Body of pancreas (tissue), 4 donors: ENCODE results near the gene ALPI. TPM values are rescaled to one million over a fixed set of nuclear protein-coding genes. Genes with fewer than 3 reads are reported as not detected.
"Not testable (repeated sequence)": the region's sequence is repeated elsewhere in the genome, so short reads cannot be mapped to it uniquely, and the experiment has no call there.

Source experiments
- ATAC-seq: fragments of 150-250 bp; one replicate; pipeline ENCODE4 v1.9.1; 2016
- DNase-seq, 4 donors: peaks; one replicate each; pipeline ENCODE4 v3.0.0-alpha.2; 2019
- H3K27ac ChIP-seq, 4 donors: fragments of 200-600 bp; sonication (generic); 1 replicate in 3 of 4; 2 replicates in 1 of 4; pipeline versions ENCODE4 v1.5.1 to v1.6.1; 2016 to 2019; ENCODE audit warnings: mild to moderate bottlenecking in 1 of 4, mixed read lengths in 1 of 4, moderate library complexity in 1 of 4
- H3K27me3 ChIP-seq, 2 donors: fragments of 200-600 bp; sonication (generic); one replicate each; pipeline ENCODE4 v1.6.0; 2016; ENCODE audit warnings: mild to moderate bottlenecking in 1 of 2
- H3K36me3 ChIP-seq, 2 donors: fragments of 200-600 bp; sonication (generic); replicated peaks in 1 of 2; 2 replicates each; pipeline ENCODE4 v1.5.1; 2016; ENCODE audit warnings: low read depth in 2 of 2; ENCODE audit not compliant: insufficient read depth in 1 of 2
- H3K4me1 ChIP-seq: fragments of 200-600 bp; sonication (generic); one replicate; pipeline ENCODE4 v1.6.0; 2016
- H3K4me3 ChIP-seq, 2 donors: fragments of 200-600 bp; sonication (generic); 1 replicate in 1 of 2; 2 replicates in 1 of 2; pipeline ENCODE4 v1.5.1; 2016 to 2019
- H3K9me3 ChIP-seq, 3 donors: fragments of 200-600 bp; sonication (generic); 1 replicate in 2 of 3; 2 replicates in 1 of 3; pipeline ENCODE4 v1.5.1; 2016
- CTCF ChIP-seq, 7 experiments: fragments of 450-650 bp in 4 of 7; fragments of 200-600 bp in 3 of 7; sonication (generic) in 3 of 7; IDR thresholded peaks; one replicate each; pipeline ENCODE4 v1.5.1; 2016 to 2019; ENCODE audit warnings: antibody characterized with exemption in 7 of 7
- POLR2A ChIP-seq, 3 donors: fragments of 450-650 bp; IDR thresholded peaks; one replicate each; pipeline ENCODE4 v1.6.1; 2016; ENCODE audit warnings: antibody characterized with exemption in 3 of 3, mild to moderate bottlenecking in 2 of 3
- WGBS, 2 donors: methylation state at CpG; one replicate each; pipeline ENCODE4 v1.1.5; 2017; 5-methylcytosine and 5-hydroxymethylcytosine counted together
- intact Hi-C: fragments of 100-400 bp; cut with DNase I; formaldehyde crosslinking; loops from one replicate; pipeline ENCODE4 v1.15.1; 2023
- total RNA-seq, 2 donors: library from RNA; depleted of rRNA; stranded (reverse); fragments of >200 nt; gene quantifications; one replicate each; pipeline ENCODE4 v1.1.0, GENCODE V29; 2016

The ALPI gene
- total RNA-seq, 2 donors from 2014 or later = not detected

GRCh38 chr2:232447638-232448303 lies 8.2 kb upstream of the ALPI start:
- Histone ChIP-seq H3K27me3 (no peaks in the 10 kb centered on the region), H3K27ac (no peak overlapping the region), H3K9me3 (no peaks in the 10 kb centered on the region), H3K4me1 (peaks cover 4% of the 10 kb centered on the region), H3K4me3 (no peak overlapping the region), H3K36me3 (no peaks in the 10 kb centered on the region)
- TF ChIP-seq POLR2A (IDR thresholded peaks at IDR 0.05) (no peak), CTCF (IDR thresholded peaks at IDR 0.05) (no peak)
- intact Hi-C loops = loop anchor here (5.0 to 10.0 kb wide), 2 partner anchors 75 to 543 kb away; partner anchors contain the start of gene PRSS56
- 67 to 85% methylated on average over 7 to 18 of the region's 18 CpGs for WGBS, 2 donors
- DNase-seq (no peak), ATAC-seq (no peak)

GRCh38 chr2:232448304-232448690 lies 7.7 kb upstream of the ALPI start:
- no peaks in the 10 kb centered on the region for H3K27me3 ChIP-seq
- H3K4me1 ChIP-seq = peaks cover 4% of the 10 kb centered on the region
- DNase-seq (no peak), ATAC-seq (no peak)
- intact Hi-C loops = loop anchor here (5.0 to 10.0 kb wide), 2 partner anchors 74 to 543 kb away; partner anchors contain the start of gene PRSS56
- no peak for TF ChIP-seq CTCF (IDR thresholded peaks at IDR 0.05)
- no peak for TF ChIP-seq POLR2A (IDR thresholded peaks at IDR 0.05)
- no peaks in the 10 kb centered on the region for H3K36me3 ChIP-seq
- H3K9me3 ChIP-seq = no peaks in the 10 kb centered on the region
- WGBS, 2 donors = 66 to 73% methylated on average over 7 to 10 of the region's 10 CpGs
- H3K4me3 ChIP-seq = no peak overlapping the region
- H3K27ac ChIP-seq = no peak overlapping the region

GRCh38 chr2:232449964-232450363 lies 6.0 kb upstream of the ALPI start:
- H3K4me1 ChIP-seq = no peaks in the 10 kb centered on the region
- intact Hi-C loops = loop anchor here (5.0 to 10.0 kb wide), 2 partner anchors 72 to 545 kb away; partner anchors contain the start of gene PRSS56
- no peak for DNase-seq
- H3K4me3 ChIP-seq = no peak overlapping the region
- no peak for ATAC-seq
- H3K27me3 ChIP-seq = no peaks in the 10 kb centered on the region
- WGBS, 2 donors = 66 to 72% methylated on average over 12 of the region's 12 CpGs
- H3K9me3 ChIP-seq = no peaks in the 10 kb centered on the region
- no peak overlapping the region for H3K27ac ChIP-seq
- TF ChIP-seq CTCF (IDR thresholded peaks at IDR 0.05) (no peak), POLR2A (IDR thresholded peaks at IDR 0.05) (no peak)
- no peaks in the 10 kb centered on the region for H3K36me3 ChIP-seq

GRCh38 chr2:232451645-232452044 lies 4.3 kb upstream of the ALPI start:
- DNase-seq, H3K36me3 ChIP-seq, H3K4me1 ChIP-seq, ATAC-seq, H3K27me3 ChIP-seq, H3K27ac ChIP-seq, intact Hi-C loops, H3K9me3 ChIP-seq, H3K4me3 ChIP-seq: not testable (repeated sequence)
- 66 to 79% methylated on average over 3 of the region's 3 CpGs for WGBS, 2 donors

GRCh38 chr2:232454630-232455029 lies 1.3 kb upstream of the ALPI start:
- no peak for ATAC-seq
- no peak overlapping the region for H3K4me3 ChIP-seq
- no peaks in the 10 kb centered on the region for H3K36me3 ChIP-seq
- peaks cover 0 to 5% of the 10 kb centered on the region in 2 donors for H3K27me3 ChIP-seq
- intact Hi-C loops = no loop called here
- WGBS, 2 donors = 70 to 74% methylated on average over 9 of the region's 9 CpGs
- DNase-seq = no peak
- no peaks in the 10 kb centered on the region for H3K9me3 ChIP-seq
- no peak overlapping the region for H3K27ac ChIP-seq
- H3K4me1 ChIP-seq = no peaks in the 10 kb centered on the region
- TF ChIP-seq POLR2A (IDR thresholded peaks at IDR 0.05) (no peak), CTCF (IDR thresholded peaks at IDR 0.05) (no peak)
